ENCODE data around the gene EPS8L2.

DNA sequence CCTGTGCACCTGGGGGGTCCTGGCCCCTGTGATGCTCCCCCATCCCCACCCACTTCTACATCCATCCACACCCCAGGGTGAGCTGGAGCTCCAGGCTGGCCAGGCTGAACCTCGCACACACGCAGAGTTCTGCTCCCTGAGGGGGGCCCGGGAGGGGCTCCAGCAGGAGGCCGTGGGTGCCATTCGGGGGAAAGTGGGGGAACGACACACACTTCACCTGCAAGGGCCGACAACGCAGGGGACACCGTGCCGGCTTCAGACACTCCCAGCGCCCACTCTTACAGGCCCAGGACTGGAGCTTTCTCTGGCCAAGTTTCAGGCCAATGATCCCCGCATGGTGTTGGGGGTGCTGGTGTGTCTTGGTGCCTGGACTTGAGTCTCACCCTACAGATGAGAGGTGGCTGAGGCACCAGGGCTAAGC lies 21.3 kb downstream of the EPS8L2 start:
- TF ChIP-seq, protein P1, sequence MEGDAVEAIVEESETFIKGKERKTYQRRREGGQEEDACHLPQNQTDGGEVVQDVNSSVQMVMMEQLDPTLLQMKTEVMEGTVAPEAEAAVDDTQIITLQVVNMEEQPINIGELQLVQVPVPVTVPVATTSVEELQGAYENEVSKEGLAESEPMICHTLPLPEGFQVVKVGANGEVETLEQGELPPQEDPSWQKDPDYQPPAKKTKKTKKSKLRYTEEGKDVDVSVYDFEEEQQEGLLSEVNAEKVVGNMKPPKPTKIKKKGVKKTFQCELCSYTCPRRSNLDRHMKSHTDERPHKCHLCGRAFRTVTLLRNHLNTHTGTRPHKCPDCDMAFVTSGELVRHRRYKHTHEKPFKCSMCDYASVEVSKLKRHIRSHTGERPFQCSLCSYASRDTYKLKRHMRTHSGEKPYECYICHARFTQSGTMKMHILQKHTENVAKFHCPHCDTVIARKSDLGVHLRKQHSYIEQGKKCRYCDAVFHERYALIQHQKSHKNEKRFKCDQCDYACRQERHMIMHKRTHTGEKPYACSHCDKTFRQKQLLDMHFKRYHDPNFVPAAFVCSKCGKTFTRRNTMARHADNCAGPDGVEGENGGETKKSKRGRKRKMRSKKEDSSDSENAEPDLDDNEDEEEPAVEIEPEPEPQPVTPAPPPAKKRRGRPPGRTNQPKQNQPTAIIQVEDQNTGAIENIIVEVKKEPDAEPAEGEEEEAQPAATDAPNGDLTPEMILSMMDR (tag by site-specific recombination; IDR thresholded peaks at IDR 0.05), result no peak
- TF ChIP-seq TRIM28 (IDR thresholded peaks at IDR 0.05; ENCODE audit: borderline replicate concordance, low read length) (no peak), ZNF24 (tag by site-specific recombination; IDR thresholded peaks at IDR 0.05) (no peak), ZNF175 (tag by site-specific recombination; IDR thresholded peaks at IDR 0.05) (no peak), ZNF501 (tag by site-specific recombination; IDR thresholded peaks at IDR 0.05) (no peak), MZF1 (tag by site-specific recombination; IDR thresholded peaks at IDR 0.05; ENCODE audit: borderline replicate concordance) (no peak), ZNF112 (tag by site-specific recombination; IDR thresholded peaks at IDR 0.05) (no peak), ZFHX2 (tag by site-specific recombination; conservative IDR thresholded peaks at IDR 0.05) (no peak)
- TF ChIP-seq, protein P2, sequence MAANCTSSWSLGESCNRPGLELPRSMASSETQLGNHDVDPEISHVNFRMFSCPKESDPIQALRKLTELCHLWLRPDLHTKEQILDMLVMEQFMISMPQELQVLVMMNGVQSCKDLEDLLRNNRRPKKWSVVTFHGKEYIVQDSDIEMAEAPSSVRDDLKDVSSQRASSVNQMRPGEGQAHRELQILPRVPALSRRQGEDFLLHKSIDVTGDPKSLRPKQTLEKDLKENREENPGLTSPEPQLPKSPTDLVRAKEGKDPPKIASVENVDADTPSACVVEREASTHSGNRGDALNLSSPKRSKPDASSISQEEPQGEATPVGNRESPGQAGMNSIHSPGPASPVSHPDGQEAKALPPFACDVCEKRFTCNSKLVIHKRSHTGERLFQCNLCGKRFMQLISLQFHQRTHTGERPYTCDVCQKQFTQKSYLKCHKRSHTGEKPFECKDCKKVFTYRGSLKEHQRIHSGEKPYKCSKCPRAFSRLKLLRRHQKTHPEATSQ (tag by site-specific recombination; IDR thresholded peaks at IDR 0.05), result no peak
- TF ChIP-seq, protein P3, sequence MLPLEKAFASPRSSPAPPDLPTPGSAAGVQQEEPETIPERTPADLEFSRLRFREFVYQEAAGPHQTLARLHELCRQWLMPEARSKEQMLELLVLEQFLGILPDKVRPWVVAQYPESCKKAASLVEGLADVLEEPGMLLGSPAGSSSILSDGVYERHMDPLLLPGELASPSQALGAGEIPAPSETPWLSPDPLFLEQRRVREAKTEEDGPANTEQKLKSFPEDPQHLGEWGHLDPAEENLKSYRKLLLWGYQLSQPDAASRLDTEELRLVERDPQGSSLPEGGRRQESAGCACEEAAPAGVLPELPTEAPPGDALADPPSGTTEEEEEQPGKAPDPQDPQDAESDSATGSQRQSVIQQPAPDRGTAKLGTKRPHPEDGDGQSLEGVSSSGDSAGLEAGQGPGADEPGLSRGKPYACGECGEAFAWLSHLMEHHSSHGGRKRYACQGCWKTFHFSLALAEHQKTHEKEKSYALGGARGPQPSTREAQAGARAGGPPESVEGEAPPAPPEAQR (tag by site-specific recombination; IDR thresholded peaks at IDR 0.05), result no peak
